ENCODE results near the gene TAF1. TPM values are rescaled to one million over a fixed set of nuclear protein-coding genes. Genes with fewer than 3 reads are reported as not detected.
A peak's percentile ranks its signal among the peaks of the same experiment; 100 is the strongest.

Gene TAF1
- total RNA-seq, 1 experiment from 2014 or later: 45.9 TPM

DNA sequence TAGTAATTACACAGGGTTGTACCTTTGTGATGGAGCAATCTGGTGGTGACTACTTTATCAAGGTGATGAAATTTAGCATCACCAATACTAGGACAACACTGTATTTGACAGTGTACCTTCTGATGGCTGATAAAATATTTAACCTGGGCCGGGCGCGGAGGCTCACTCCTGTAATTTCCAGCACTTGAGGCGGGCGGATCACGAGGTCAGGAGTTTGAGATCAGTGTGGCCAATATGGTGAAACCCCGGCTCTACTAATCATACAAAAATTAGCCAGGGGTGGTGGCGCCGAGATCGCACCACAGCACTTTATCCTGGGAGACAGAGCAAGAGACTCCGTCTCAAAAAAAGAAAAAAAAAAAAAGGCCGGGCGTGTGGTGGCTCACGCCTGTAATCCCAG lies 1.9 kb upstream of the TAF1 start:
- no peak overlapping the region for H3K4me2 ChIP-seq
- no TSS peak for BruUV-seq (replicated peaks)
- H3K79me2 ChIP-seq (ENCODE audit: low read depth): peaks cover 29% of the 10 kb centered on the region
- ChIA-PET POLR2A (ENCODE audit: unreplicated experiment) (no interaction called here), CTCF (no interaction called here)
- H3K9me3 ChIP-seq (ENCODE audit: insufficient read depth, low read depth): no peaks in the 10 kb centered on the region
- TF ChIP-seq, protein P1, sequence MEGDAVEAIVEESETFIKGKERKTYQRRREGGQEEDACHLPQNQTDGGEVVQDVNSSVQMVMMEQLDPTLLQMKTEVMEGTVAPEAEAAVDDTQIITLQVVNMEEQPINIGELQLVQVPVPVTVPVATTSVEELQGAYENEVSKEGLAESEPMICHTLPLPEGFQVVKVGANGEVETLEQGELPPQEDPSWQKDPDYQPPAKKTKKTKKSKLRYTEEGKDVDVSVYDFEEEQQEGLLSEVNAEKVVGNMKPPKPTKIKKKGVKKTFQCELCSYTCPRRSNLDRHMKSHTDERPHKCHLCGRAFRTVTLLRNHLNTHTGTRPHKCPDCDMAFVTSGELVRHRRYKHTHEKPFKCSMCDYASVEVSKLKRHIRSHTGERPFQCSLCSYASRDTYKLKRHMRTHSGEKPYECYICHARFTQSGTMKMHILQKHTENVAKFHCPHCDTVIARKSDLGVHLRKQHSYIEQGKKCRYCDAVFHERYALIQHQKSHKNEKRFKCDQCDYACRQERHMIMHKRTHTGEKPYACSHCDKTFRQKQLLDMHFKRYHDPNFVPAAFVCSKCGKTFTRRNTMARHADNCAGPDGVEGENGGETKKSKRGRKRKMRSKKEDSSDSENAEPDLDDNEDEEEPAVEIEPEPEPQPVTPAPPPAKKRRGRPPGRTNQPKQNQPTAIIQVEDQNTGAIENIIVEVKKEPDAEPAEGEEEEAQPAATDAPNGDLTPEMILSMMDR (conservative IDR thresholded peaks at IDR 0.05): no peak
- no peak for TF ChIP-seq EZH2 (IDR thresholded peaks at IDR 0.05; ENCODE audit: low read depth)
- H4K20me1 ChIP-seq (ENCODE audit: insufficient read depth): peaks cover 5% of the 10 kb centered on the region; the same call in 1 of the 2 replicates
- H3K27ac ChIP-seq: no peak overlapping the region
- peaks cover 15% of the 10 kb centered on the region for H3K4me1 ChIP-seq (replicated peaks; ENCODE audit: insufficient read depth)
- no peaks in the 10 kb centered on the region for H3K9me2 ChIP-seq (ENCODE audit: insufficient read depth)
- H2AFZ ChIP-seq: no peak overlapping the region
- no peak for DNase-seq
- H3K27me3 ChIP-seq (ENCODE audit: insufficient read depth, low read depth): no peaks in the 10 kb centered on the region
- no peak overlapping the region for H3K4me3 ChIP-seq
- peaks cover 5% of the 10 kb centered on the region; the same call in 1 of the 2 replicates for H3F3A ChIP-seq (ENCODE audit: insufficient read depth, low read depth)
- no peaks in the 10 kb centered on the region for H3K36me3 ChIP-seq (ENCODE audit: low read depth)
- intact Hi-C loops (cut with micrococcal nuclease; ENCODE audit: unreplicated experiment): no loop called here

DNA sequence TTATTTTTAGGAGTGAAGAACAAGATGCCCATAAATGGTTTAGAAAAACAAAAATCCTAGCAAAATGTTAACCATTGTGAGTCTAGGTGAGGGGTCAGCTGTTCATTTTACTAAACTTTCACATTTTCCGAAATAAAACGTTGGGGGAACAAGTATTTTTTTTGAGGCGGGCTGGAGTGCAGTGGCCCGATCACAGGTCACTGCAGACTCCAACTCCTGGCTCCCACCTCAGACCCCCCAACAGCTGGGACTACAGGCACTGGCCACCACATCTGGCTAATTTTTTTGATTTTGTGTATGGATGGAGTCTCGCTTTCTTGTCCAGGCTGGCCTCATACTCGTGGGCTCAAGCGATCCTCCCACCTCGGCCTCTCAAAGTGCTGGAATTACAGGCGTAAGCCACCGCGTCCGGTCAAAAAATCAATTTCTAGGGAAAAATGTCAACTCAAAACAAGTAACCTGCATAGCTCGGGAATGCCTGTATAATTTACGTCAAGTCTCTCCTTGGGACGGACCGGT lies 742 bp upstream of the TAF1 start:
- peaks cover 38% of the 10 kb centered on the region for H3K79me2 ChIP-seq (ENCODE audit: low read depth)
- no peaks in the 10 kb centered on the region for H3K9me2 ChIP-seq (ENCODE audit: insufficient read depth)
- peaks cover 5% of the 10 kb centered on the region; the same call in 1 of the 2 replicates for H4K20me1 ChIP-seq (ENCODE audit: insufficient read depth)
- H3K4me2 ChIP-seq: peak overlapping the region; percentile 79
- no peak for DNase-seq
- TSS peak; percentile 98 for BruUV-seq (replicated peaks)
- POLR2A ChIA-PET (ENCODE audit: unreplicated experiment): interaction anchor here (0.5 to 1.1 kb wide), 7 partner anchors 27 to 1079 kb away, joined by 4 to 14 read pairs (median 5); partner anchors contain the start of genes KIF4A, NONO, PDZD11 and ZMYM3
- peaks cover 15% of the 10 kb centered on the region for H3K4me1 ChIP-seq (replicated peaks; ENCODE audit: insufficient read depth)
- H3K4me3 ChIP-seq: peak overlapping the region; percentile 85
- intact Hi-C loops (cut with micrococcal nuclease; ENCODE audit: unreplicated experiment): no loop called here
- peaks cover under 1% of the 10 kb centered on the region; the same call in 1 of the 2 replicates for H3K36me3 ChIP-seq (ENCODE audit: low read depth)
- TF ChIP-seq, protein P1 (conservative IDR thresholded peaks at IDR 0.05): no peak
- no peak for TF ChIP-seq EZH2 (IDR thresholded peaks at IDR 0.05; ENCODE audit: low read depth)
- peak overlapping the region; percentile 75 for H2AFZ ChIP-seq
- H3K9me3 ChIP-seq (ENCODE audit: insufficient read depth, low read depth): no peaks in the 10 kb centered on the region
- H3K27me3 ChIP-seq (ENCODE audit: insufficient read depth, low read depth): no peaks in the 10 kb centered on the region
- CTCF ChIA-PET: interaction anchor here (0.6 kb wide), 1 partner anchor 183 kb away, joined by 3 read pairs; no protein-coding TSS in a partner anchor
- peak overlapping the region; percentile 94 for H3K27ac ChIP-seq
- H3F3A ChIP-seq (ENCODE audit: insufficient read depth, low read depth): peaks cover 5% of the 10 kb centered on the region; the same call in 1 of the 2 replicates

DNA sequence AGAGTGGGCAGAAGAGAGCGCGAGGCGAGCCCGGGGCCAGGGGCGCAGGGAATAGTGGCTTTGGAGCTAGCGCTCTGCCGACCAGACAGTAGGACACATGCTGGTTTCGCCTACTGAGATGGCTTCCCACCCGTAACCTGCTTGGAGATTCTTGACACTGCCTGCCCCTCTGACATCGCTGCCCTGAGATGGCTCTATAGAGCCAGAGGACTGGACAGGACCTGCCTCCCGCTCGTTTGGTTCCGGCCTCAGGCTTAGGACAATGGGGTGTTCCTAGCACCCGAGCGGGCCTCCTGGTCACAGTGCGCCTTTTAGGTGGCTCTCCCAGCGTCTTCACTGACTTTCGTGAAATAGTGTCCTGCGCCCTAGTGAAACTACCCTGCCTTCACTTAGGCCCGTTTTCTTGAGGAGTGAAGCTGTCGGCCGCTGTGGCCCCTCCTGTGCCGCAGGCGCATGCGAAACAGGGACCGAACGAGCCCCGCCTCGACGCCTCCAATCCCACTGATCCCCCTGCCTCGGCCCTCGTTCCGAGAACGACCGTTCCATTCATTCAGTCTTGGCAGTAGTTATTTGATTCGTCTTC lies 608 bp downstream of the TAF1 start:
- Histone ChIP-seq H2AFZ (peak overlapping the region; percentile 74), H4K20me1 (ENCODE audit: insufficient read depth) (peaks cover 5% of the 10 kb centered on the region; the same call in 1 of the 2 replicates), H3K4me2 (peak overlapping the region; percentile 94), H3K4me3 (peak overlapping the region; percentile 92), H3K27ac (peak overlapping the region; percentile 81), H3K79me2 (ENCODE audit: low read depth) (peaks cover 51% of the 10 kb centered on the region), H3K9me2 (ENCODE audit: insufficient read depth) (no peaks in the 10 kb centered on the region), H3K27me3 (ENCODE audit: insufficient read depth, low read depth) (no peaks in the 10 kb centered on the region), H3K4me1 (replicated peaks; ENCODE audit: insufficient read depth) (peaks cover 15% of the 10 kb centered on the region), H3K9me3 (ENCODE audit: insufficient read depth, low read depth) (no peaks in the 10 kb centered on the region), H3K36me3 (ENCODE audit: low read depth) (peaks cover 6% of the 10 kb centered on the region; the same call in 1 of the 2 replicates), H3F3A (ENCODE audit: insufficient read depth, low read depth) (peaks cover 5% of the 10 kb centered on the region; the same call in 1 of the 2 replicates)
- CTCF ChIA-PET: interaction anchor here (0.6 kb wide), 2 partner anchors 113 to 1980 kb away, joined by 3 to 4 read pairs; partner anchors contain the start of gene ZMYM3
- TF ChIP-seq, protein P1 (conservative IDR thresholded peaks at IDR 0.05): no peak
- TF ChIP-seq EZH2 (IDR thresholded peaks at IDR 0.05; ENCODE audit: low read depth): no peak
- intact Hi-C loops (cut with micrococcal nuclease; ENCODE audit: unreplicated experiment): loop anchor here (1.0 kb wide), 1 partner anchor 112 kb away; the partner anchor contains the start of gene ZMYM3
- DNase-seq: peak in 1 of 2 experiments; percentile 5
- POLR2A ChIA-PET (ENCODE audit: unreplicated experiment): interaction anchor here (0.6 to 1.0 kb wide), 5 partner anchors 20 to 225 kb away, joined by 4 to 11 read pairs (median 6); no protein-coding TSS in a partner anchor
- no TSS peak for BruUV-seq (replicated peaks)
